PC-9 (cell line): ENCODE measurements around the gene SMIM10. TPM values are rescaled to one million over a fixed set of nuclear protein-coding genes. Genes with fewer than 3 reads are reported as not detected.

Experiments used
- BruUV-seq: library from RNA; stranded (reverse); fragments of 400-500 nt; replicated peaks from 2 replicates; lab custom pipeline; 2021; lab: Mats Ljungman, UMichigan
- CTCF ChIA-PET: fragments of 300-600 bp; sonication (Branson Sonifier 250); formaldehyde crosslinking; loops from one replicate; lab custom pipeline; 2022; ENCODE audit warnings: antibody characterized with exemption; lab: Charles Lee
- POLR2A ChIA-PET: fragments of 300-600 bp; sonication (Branson Sonifier 250); formaldehyde crosslinking; loops from one replicate; lab custom pipeline; 2022; ENCODE audit warnings: antibody characterized with exemption; ENCODE audit not compliant: unreplicated experiment; lab: Charles Lee
- DNase-seq, 2 experiments: peaks; one replicate each; pipeline versions ENCODE4 v3.0.0 to v3.0.0-alpha.2; 2015 to 2022; ENCODE audit warnings: mixed read lengths in 1 of 2
- H2AFZ ChIP-seq: fragments of 200-600 bp; sonication (generic); 2 replicates; pipeline ENCODE4 v1.8.1; 2017; ENCODE audit warnings: antibody characterized with exemption
- H3F3A ChIP-seq: fragments of 200-600 bp; sonication (generic); 2 replicates; pipeline ENCODE4 v1.8.1; 2017; ENCODE audit warnings: antibody characterized with exemption, mild to moderate bottlenecking, low read depth; ENCODE audit not compliant: insufficient read depth
- H3K27ac ChIP-seq: fragments of 200-600 bp; sonication (generic); 2 replicates; pipeline ENCODE4 v1.6.1; 2016; ENCODE audit warnings: mixed run types
- H3K27me3 ChIP-seq: fragments of 200-600 bp; sonication (generic); 2 replicates; pipeline ENCODE4 v1.6.1; 2016; ENCODE audit warnings: low read depth, mixed run types; ENCODE audit not compliant: insufficient read depth
- H3K36me3 ChIP-seq: fragments of 200-600 bp; sonication (generic); 2 replicates; pipeline ENCODE4 v1.6.1; 2016; ENCODE audit warnings: low read depth, mixed run types
- H3K4me1 ChIP-seq: fragments of 200-600 bp; sonication (generic); replicated peaks from 2 replicates; pipeline ENCODE4 v1.6.1; 2016; ENCODE audit warnings: mixed run types; ENCODE audit not compliant: insufficient read depth
- H3K4me2 ChIP-seq: fragments of 200-600 bp; sonication (generic); 2 replicates; pipeline ENCODE4 v1.6.1; 2017; ENCODE audit warnings: mixed run types
- H3K4me3 ChIP-seq: fragments of 200-600 bp; sonication (generic); 2 replicates; pipeline ENCODE4 v1.6.1; 2016; ENCODE audit warnings: mixed run types
- H3K79me2 ChIP-seq: fragments of 200-600 bp; sonication (generic); 2 replicates; pipeline ENCODE4 v1.6.1; 2017; ENCODE audit warnings: low read depth, mixed run types
- H3K9me2 ChIP-seq: fragments of 200-600 bp; sonication (generic); 2 replicates; pipeline ENCODE4 v1.8.1; 2017; ENCODE audit warnings: mild to moderate bottlenecking; ENCODE audit not compliant: insufficient read depth
- H3K9me3 ChIP-seq: fragments of 200-600 bp; sonication (generic); 2 replicates; pipeline ENCODE4 v1.8.1; 2016; ENCODE audit warnings: low read depth; ENCODE audit not compliant: insufficient read depth
- H4K20me1 ChIP-seq: fragments of 200-600 bp; sonication (generic); 2 replicates; pipeline ENCODE4 v1.8.1; 2017; ENCODE audit not compliant: insufficient read depth
- CTCF ChIP-seq: fragments of 200-600 bp; sonication (generic); conservative IDR thresholded peaks from 2 replicates; pipeline ENCODE4 v1.6.1; 2017; ENCODE audit warnings: mixed run types, antibody characterized with exemption, mild to moderate bottlenecking, moderate library complexity
- EZH2 ChIP-seq: fragments of 200-600 bp; sonication (generic); IDR thresholded peaks from 2 replicates; pipeline ENCODE4 v1.8.0; 2017; ENCODE audit warnings: antibody characterized with exemption, low read depth
- intact Hi-C: fragments of 100-400 bp; cut with micrococcal nuclease; formaldehyde crosslinking; loops from one replicate; pipeline ENCODE4 v1.10.0; 2022; ENCODE audit not compliant: unreplicated experiment
- total RNA-seq: library from RNA; stranded (reverse); gene quantifications from 2 replicates; pipeline ENCODE4 v1.2.3, GENCODE V29; 2021

Gene SMIM10
- total RNA-seq, 1 experiment from 2014 or later = 0.52 TPM

- H3F3A ChIP-seq = no peaks in the 10 kb centered on the region
- H3K4me2 ChIP-seq = no peak overlapping the region
- H3K79me2 ChIP-seq = no peaks in the 10 kb centered on the region
- no peaks in the 10 kb centered on the region for H3K9me3 ChIP-seq
- H3K4me1 ChIP-seq = no peaks in the 10 kb centered on the region
- H3K27ac ChIP-seq = no peak overlapping the region
- intact Hi-C loops = no loop called here
- H2AFZ ChIP-seq = no peak overlapping the region
- no peak for DNase-seq
- BruUV-seq = no TSS peak
- H4K20me1 ChIP-seq = no peaks in the 10 kb centered on the region
- POLR2A ChIA-PET = no interaction called here
- CTCF ChIA-PET = no interaction called here
- no peaks in the 10 kb centered on the region for H3K27me3 ChIP-seq
- TF ChIP-seq CTCF = no peak
- TF ChIP-seq EZH2 = no peak
- no peaks in the 10 kb centered on the region for H3K36me3 ChIP-seq
- no peaks in the 10 kb centered on the region for H3K9me2 ChIP-seq
- no peak overlapping the region for H3K4me3 ChIP-seq
Measured at GRCh38 chrX:134990475-134990800, 353 bp upstream of the SMIM10 start.

GRCh38 chrX:134997646-134998045 lies 6.9 kb downstream of the SMIM10 start:
- Histone ChIP-seq H3K27ac (no peak overlapping the region), H2AFZ (no peak overlapping the region), H3K27me3 (no peaks in the 10 kb centered on the region), H4K20me1 (no peaks in the 10 kb centered on the region), H3K4me3 (no peak overlapping the region), H3K9me2 (no peaks in the 10 kb centered on the region), H3K4me2 (no peak overlapping the region), H3F3A (peaks cover 9% of the 10 kb centered on the region; the same call in 1 of the 2 replicates), H3K4me1 (peaks cover 20% of the 10 kb centered on the region), H3K9me3 (no peaks in the 10 kb centered on the region), H3K79me2 (no peaks in the 10 kb centered on the region), H3K36me3 (no peaks in the 10 kb centered on the region)
- POLR2A ChIA-PET = no interaction called here
- BruUV-seq = no TSS peak
- CTCF ChIA-PET = no interaction called here
- DNase-seq = no peak
- intact Hi-C loops = loop anchor here (5.0 kb wide), 2 partner anchors 215 to 575 kb away; no protein-coding TSS in a partner anchor
- TF ChIP-seq CTCF (no peak), EZH2 (no peak)

- H3K4me1 ChIP-seq = peaks cover 22% of the 10 kb centered on the region
- H2AFZ ChIP-seq = no peak overlapping the region
- H3K27ac ChIP-seq = no peak overlapping the region
- no peaks in the 10 kb centered on the region for H3K9me3 ChIP-seq
- peaks cover 9% of the 10 kb centered on the region; the same call in 1 of the 2 replicates for H3F3A ChIP-seq
- ChIA-PET POLR2A (no interaction called here), CTCF (no interaction called here)
- H3K27me3 ChIP-seq = no peaks in the 10 kb centered on the region
- TF ChIP-seq CTCF = no peak
- no peak for TF ChIP-seq EZH2
- H3K79me2 ChIP-seq = no peaks in the 10 kb centered on the region
- intact Hi-C loops = loop anchor here (5.0 kb wide), 2 partner anchors 216 to 576 kb away; no protein-coding TSS in a partner anchor
- no TSS peak for BruUV-seq
- no peak overlapping the region for H3K4me3 ChIP-seq
- no peak for DNase-seq
- no peaks in the 10 kb centered on the region for H3K36me3 ChIP-seq
- H3K4me2 ChIP-seq = no peak overlapping the region
- H4K20me1 ChIP-seq = no peaks in the 10 kb centered on the region
- no peaks in the 10 kb centered on the region for H3K9me2 ChIP-seq
Measured at GRCh38 chrX:134998246-134998645, 7.5 kb downstream of the SMIM10 start.
